GM21723 (cell line): ENCODE measurements around the gene APBA1.
A peak's percentile ranks its signal among the peaks of the same experiment; 100 is the strongest.

Source experiments
- ATAC-seq: cut with Tn5 transposase; IDR thresholded peaks from one replicate; pipeline ENCODE4 v1.9.1; 2021; ENCODE audit warnings: mild to moderate bottlenecking, moderate library complexity; ENCODE audit not compliant: unreplicated experiment

Gene APBA1

DNA sequence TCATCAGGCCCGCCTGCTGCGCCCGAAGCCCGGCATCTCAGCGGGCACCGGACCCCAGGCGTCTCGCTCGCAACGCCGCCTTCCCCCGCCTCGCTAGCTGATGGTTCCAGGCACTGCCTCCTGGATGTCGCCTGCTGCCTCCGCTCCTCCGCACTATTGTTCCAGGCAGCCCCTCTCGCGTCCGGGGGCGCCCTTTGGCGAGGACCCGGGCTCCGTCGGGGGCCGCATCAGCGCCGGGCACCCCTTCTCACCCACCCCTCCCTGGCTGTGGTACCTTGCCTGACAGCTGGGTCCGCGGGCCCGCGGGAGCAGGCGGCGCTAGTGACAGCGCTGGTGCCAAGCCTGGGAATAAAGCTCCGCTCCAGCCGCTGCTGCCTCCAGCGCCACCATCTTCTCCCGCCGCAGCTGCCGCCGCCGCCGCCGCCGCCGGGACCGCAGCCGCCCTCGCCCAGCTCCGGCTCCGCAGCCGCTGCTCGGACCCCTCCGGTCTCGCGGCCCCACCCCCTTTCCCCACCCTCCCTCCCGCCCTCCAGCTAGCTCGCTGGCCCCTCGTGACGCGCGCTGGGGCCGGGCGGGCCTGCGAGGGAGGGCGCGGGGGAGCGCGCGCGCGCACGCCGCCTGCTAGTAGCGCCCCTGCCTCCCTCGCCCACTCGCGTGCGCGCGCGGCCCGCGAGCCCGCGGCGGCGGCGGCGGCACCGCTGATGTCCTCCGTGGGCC, at the start of gene APBA1:
Gene APBA1 (minus strand): TSS at position 493 of the 717 bp plus-strand sequence.
- ATAC-seq: peak; percentile 52

DNA sequence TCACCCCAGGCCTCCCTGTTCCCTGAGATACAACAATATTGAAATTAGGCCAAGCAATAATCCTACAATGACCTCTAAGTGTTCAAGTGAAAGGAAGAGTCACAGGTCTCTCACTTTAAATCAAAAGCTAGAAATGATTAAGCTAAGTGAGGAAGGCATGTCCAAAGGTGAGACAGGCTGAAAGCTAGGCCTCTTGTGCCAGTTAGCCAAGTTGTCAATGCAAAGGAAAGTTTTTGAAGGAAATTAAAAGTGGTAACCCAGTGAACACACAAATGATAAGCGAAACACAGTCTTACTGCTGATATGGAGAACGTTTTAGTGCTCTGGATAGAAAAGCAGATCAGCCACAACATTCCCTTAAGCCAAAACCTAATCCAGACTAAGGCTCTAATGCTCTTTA, 47.8 kb upstream of the APBA1 start:
- no peak for ATAC-seq

DNA sequence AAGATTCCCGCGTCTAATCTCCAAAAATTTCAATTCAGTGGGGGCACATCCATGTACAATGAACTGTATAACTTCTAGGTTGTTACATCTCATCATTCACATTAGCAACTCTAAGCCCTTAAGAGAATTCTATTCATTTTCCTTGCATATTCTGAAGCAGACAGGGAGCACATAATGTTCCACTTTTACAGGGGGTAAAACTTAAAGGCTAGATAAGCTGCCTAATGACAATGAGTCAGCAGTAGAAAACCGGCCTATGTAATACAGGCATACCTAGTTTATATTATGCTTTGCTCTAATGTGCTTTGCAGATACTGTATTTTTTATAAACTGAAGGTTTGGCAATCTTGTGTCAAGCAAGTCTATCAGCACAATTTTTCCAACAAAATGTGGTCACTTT, 47.2 kb upstream of the APBA1 start:
- no peak for ATAC-seq

DNA sequence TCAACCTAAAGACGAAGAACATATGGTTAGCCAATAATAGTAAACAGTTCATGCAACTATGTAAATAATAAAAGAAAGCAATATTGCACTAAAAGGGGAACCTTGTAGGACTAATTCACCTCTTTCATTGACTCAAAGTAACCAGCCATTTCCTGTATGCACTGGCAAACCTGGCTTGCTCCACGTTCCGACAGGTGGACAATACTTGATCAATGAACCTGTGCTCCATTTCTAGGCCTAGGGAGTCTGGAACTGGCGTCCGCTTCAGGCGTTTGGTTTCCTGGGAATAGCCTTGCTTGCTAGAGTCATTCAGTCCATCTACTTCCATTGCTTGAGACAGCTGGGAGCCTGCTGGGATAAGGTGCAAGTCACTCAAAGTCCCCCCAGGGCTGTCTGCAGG, 46.0 kb upstream of the APBA1 start:
- ATAC-seq: no peak

DNA sequence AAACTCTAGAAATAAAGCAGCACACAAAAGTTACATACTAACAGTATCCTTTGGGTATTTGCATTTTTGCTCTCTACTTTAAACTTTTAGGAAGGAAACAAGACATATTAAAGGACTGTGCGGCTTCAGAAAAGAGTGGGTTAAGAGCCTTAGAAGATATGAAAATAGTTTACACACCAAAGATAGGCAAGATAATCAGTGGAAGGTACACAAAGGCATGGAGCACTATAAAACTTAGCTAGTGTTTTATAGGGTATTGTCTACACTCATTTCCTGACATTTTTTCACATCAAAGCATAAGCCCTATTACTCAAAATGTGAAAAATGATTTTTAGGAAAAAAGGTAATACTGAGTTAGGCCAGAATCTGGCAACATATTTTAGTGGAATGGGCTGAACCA, 43.7 kb upstream of the APBA1 start:
- ATAC-seq: no peak

DNA sequence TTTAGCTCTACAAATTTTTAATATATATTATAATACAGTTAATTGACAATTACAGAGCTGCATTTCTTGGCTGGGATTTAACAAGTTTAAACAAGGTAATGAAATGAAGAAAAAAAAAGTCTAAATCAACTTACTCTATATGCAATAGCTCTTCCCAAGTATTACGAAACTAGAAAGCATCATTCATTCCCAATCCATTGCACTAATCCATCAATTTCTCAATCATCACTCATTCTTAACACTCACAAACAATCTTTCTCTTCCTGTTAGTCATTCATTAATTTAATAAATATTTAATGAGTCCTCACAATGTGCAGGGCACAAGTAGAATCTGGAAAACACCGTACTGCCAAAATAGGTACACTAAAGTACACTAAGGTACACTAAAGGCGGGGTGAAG, 42.9 kb upstream of the APBA1 start:
- ATAC-seq: no peak

DNA sequence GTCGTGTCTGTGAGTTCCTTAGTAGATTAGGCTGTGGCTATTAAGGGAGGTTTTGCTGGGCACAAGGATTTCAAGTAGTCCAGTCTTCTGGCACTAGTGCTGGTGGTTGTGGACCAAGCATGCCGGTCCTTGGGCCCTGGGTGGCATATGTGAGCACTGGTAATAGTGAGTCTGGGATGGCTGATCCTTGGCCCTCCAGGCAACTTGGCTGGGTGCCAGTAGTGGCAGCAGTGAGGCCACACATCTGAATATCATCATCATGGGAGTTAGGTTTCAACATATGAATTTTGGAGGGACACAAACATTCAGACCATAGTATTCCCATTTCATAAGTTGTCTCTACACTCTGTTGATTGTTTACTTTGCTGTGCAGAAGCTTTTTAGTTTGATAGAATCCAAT, 25.3 kb upstream of the APBA1 start:
- no peak for ATAC-seq

DNA sequence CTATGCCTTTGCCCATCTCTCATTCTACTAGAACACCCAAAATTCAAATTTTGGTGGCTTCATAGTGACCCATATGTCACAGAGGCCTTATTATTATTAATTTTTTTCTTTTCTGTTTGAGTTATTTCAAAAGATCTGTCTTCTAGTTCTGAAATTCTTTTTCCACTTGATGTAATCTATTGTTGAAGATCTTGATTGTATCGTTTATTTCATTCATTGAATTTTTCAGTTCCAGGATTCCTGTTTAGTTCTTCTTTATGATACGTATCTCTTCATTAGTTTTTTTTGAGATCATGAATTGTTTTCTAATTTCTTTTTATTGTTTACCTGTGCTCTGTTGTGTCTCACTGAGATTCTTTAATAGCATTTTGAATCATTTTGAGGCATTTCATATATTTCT, 24.6 kb upstream of the APBA1 start:
- ATAC-seq: no peak

DNA sequence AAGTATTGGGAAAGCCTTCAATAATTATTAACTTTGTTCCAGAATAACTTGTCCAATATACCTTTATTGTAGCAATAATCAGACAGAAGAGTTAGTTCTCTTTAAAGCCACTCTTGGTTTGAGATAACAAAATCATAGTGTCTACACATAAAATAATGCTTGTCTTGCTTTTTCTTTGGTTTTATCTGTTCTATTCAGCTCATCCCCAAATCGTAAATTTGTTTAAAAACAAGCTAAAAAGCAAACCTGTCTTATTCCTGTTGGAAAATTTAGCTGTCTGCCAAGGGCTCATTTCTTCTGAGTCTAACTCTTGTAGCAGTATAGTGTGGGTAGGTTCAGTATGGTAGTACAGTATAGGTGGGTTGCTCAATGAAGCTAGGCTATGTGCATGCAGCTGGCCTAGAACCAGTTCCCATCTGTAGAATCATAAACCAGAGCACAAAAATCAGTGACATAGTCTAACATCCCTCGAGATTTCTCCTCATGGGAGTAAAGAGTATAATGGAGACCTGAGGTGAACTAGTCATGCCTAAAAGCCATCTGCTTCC, 17.9 kb upstream of the APBA1 start:
- no peak for ATAC-seq

DNA sequence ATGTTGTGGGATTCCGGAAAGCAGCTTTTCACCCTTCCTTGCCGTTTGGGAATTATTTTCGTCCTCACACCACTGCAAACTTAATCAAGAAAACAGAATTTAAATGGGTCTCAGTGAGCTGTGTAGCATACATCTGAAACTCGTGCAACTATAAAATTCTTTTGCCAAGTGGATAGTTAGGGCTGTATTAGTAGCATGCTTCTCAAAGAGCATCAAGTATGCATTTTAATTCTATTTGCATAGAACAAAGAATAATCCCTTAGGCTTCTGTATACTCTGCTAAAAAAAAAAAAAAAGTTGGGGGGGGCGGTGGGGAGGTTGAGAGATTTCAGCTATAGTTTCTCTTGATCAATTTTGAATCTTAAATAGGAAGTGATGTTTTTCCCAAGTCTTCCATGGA, 11.8 kb upstream of the APBA1 start:
- no peak for ATAC-seq

DNA sequence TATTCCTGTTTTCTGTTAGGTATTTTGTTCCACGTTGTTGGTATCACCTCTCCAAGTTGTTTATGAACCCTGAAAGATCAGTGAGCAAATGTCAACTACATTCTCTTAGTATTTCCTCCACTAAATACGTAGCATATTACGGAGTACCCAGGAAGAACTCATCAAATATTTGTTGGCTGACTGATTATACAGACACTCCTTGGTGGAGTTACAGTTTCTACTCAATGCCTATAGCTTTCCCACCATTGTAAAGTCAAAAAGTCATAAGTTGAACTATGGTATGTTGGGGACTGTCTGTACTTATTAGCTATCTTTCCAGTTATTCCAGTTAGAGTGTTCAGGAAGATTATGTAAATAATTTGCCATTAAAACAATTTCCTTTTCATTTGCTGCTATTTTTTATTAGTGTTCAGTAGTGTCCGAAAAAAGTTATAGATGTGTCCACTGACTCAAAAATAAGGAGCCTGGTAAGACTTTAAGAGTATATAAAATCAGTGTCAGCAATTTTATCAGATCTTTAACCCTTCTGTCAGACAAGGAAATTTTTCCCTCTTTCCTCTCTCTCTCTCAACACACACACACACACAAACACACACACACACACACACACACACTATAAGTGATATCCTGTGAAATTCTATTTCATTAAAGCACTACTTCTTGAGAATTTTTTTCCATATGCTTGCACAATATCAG, 6.8 kb upstream of the APBA1 start:
- no peak for ATAC-seq

DNA sequence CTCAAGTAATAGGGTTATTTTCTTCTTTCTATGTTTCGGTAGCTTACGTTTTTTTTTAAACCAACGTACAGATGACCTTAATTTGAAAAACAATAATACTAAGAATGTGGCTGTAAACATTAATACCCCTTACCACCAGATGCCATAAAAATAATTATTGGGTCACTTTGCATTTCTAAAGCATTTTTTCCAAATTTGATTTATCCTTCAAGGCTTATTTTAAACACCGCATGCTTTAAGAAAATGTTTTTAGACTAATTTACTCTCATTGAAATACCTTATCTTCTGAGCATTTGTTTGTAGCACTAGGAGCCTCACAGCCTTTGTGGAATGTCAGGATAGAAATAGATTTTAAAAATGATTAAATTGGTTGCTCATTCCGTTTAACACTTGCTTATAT, 5.8 kb upstream of the APBA1 start:
- no peak for ATAC-seq

DNA sequence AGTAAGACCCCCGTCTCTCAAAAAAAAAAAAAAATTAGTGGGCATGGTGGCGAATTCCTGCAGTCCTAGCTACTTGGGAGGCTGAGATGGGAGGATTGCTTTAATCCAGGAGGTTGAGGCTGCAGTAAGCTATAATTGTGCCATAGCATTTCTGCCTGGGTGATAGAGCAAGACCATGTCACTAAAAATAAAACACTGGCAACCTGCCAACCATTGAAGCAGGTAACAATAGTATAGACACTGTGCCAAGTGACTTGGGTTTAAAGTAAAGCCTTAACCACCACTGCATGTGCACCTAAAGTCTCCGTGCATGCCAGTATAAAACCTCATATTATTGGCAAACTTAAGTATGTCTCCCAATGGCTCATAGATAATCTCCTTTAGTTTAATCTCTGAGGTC, 3.4 kb upstream of the APBA1 start:
- no peak for ATAC-seq

DNA sequence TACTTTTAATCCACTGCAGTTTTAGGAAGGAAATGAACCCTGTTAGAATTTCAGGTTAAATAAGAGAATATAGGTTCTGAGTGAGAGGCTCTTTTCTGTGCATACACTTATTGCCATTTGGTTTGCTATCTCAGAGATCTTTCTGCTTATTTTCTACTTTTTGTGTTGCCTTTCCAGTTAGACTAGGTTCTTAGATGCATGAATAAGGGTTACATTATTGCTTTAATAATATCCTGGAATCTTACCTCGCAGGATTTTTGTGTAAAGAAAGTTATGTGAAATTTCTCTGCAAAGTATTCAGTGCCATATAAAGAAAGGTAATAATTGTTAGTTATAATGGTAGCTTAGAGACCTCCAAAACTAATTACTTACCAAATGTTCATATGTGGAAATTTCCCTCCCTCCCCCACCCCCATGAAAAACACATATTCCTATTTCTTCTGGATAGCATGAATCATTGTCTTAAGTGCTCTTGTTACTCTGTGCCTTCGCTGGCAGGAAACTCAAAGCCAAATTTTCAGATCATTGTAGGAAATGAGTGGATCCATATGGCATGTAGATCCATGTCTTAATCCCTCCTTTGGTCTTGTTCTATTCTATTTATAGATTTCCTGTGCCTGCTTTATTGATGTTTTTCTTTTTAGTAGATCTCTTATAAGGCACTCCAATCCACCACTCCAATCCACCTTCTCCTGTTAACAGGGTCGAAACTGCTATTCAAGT, 2.7 kb upstream of the APBA1 start:
- no peak for ATAC-seq

DNA sequence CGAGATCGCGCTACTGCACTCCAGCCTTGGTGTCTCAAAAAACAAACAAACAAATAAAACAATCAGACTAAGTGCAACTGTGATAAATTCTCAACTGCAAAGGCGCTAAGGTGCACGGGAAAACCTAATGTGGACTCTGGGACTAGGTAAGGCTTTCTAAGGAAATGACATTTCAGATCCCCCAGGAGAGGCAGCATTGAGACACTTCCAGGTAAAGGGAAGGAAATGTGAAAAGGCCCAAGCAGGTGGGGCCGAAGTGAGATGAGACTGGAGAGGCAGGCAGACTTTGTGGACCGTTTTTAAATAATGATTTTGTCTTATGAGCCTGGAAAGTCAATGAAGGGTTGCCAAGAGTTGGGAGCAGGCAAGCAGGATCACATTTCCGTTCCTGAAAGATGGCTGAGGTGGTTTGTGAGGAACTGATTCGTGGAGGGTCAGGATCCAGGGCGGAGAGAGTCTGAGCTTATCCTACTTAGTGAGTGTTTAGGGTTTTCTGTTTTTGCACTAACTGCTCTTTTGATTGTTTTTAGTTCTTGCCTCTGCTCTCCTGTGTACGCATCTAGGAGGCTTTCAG, 2.0 kb upstream of the APBA1 start:
- no peak for ATAC-seq

DNA sequence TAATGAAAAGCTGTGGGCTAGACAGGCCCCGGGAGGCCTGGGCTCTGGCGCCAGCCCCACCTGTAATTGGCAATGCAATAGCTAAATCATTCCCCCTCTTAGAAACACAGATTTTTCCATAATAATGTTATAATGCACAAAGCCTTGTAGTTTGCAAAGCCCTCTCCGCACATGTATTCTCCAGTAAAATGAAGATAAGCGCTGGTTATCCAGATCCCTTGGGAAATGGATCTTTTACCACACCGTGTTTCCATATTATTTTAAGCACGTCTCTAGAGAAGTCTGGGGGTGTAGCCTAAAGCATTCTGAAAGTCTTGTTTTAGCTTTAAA, 1.1 kb upstream of the APBA1 start:
- ATAC-seq: no peak

DNA sequence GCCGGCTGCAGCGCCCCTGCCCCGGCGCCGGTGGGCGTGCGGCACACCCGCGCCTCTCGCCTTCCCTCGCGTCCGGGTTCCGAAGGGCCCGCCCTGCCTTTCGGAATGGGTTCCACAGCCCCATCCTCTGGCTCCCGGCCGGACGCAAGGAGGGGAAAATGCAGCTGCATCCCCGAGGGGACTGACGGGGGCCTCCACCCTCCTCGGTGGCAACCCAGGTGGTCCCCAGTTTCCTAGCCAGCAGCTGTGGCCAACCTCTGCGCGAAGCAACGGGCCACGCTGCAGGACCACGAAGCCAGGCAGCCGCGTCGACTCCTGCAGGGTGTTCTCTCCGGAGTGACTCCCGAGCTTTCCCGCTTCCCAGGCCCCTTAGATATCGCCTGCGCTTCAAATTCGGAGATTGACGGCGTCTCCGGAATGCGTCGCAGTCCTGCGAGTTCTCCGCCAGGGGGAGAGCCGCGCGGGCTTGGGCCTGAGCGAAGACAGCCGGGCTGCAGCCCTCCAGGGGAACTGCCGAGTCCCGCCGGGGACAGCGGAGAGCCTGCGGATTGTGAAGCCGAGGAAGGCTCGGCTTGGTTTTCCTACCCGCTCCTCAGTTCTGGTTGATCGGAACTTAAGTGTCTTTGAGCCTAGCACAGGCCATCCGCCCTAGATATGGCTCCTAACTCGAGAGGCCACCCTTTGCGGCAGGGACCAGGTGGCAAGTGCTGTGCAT, 582 bp upstream of the APBA1 start:
- ATAC-seq: peak; percentile 93

DNA sequence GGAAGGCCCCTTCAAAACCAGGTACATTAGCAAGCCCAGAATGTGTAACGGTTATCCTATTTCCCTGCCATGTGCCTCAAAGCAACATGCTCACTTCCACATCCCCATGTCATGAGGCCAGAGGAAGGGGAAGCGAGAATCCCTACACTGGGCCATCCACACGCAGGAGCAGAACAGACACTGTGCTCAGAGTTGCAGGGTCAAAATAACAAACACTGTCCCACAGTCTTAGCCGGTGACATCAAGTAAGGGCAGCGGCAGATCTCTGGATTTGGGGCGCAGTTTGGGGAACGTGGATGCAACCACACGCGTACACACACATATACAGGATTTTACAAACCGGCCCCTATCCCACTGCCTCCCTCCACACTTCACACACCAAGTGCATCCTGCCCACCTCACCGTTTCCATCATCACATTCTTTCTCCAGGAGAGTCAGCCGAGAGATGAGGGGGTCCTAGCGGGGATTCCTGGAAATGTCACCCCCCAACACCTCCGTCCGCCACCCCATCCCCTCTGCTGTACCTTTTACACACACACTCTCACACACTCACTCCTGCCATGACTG, 776 bp downstream of the APBA1 start:
- no peak for ATAC-seq

DNA sequence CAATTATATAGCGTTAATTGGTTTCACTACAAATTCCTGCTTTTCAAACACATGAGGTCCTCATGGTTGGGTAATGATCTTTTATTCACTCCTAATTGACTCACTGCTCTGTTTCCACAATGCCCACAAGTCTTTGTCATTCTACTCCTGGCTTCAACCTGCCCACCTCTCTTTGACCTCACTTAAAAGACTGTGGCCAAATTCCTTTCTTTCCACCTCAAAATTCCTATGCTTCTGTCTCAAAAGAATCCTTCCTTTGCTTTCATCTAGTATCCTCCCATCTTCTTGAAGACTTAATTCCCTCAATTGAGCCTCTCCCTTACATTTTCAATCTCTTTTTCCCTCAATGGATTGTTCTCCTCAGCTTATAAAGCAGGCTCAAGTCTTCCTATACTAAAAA, 4.9 kb downstream of the APBA1 start:
- ATAC-seq: no peak

DNA sequence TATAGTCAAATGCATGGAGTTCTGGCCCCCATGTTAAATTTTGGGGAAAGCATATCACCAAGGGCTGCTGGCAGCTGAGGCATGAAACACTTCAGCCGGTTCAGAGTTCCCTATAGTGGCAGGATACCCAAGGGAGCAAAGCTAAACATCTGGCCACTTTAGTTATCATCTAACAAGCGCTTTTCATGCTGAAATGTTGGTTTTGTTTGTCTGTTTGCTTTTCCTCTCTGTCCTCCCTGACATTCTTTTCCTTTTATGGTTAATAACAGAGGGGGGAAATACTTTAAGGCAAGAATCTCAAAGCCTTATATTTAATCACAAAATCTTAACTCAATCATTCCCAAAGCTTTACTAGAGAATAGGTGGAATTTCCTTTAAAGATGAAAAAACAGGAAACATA, 11.9 kb downstream of the APBA1 start:
- ATAC-seq: no peak
